GM12801 (cell line): ENCODE results near the gene EXOC6B.

Source experiments
- CTCF ChIP-seq: IDR thresholded peaks from one replicate; pipeline ENCODE4 v1.5.1; 2011; ENCODE audit warnings: control low read depth; ENCODE audit not compliant: insufficient read length; ENCODE audit errors: extremely low read depth

EXOC6B gene

GRCh38 chr2:72137498-72138010, 688.3 kb downstream of the EXOC6B start:
- TF ChIP-seq CTCF = no peak

- TF ChIP-seq CTCF = no peak
Observed at GRCh38 chr2:72136933-72137497, 688.8 kb downstream of the EXOC6B start.

GRCh38 chr2:72136331-72136730, 689.5 kb downstream of the EXOC6B start:
- no peak for TF ChIP-seq CTCF

- TF ChIP-seq CTCF = no peak
Observed at GRCh38 chr2:72135921-72136320, 689.9 kb downstream of the EXOC6B start.

GRCh38 chr2:72134997-72135800, 690.6 kb downstream of the EXOC6B start:
- TF ChIP-seq CTCF = no peak

GRCh38 chr2:72134408-72134996, 691.3 kb downstream of the EXOC6B start:
- TF ChIP-seq CTCF = no peak

- TF ChIP-seq CTCF = no peak
Observed at GRCh38 chr2:72133721-72134407, 692.0 kb downstream of the EXOC6B start.
